Measurements from ENCODE around the gene ZBTB38.

- TF ChIP-seq CTCF (IDR thresholded peaks at IDR 0.05) (no peak), ZFX (IDR thresholded peaks at IDR 0.05; ENCODE audit: borderline replicate concordance) (no peak)
Measured at GRCh38 chr3:141378556-141378955, 10.3 kb downstream of the ZBTB38 start.

All from 22Rv1 (cell line).